ENCODE data around the gene EPS8. TPM values are rescaled to one million over a fixed set of nuclear protein-coding genes. Genes with fewer than 3 reads are reported as not detected.

Gene EPS8
- total RNA-seq, 1 experiment from 2014 or later, result 7.5 TPM

GRCh38 chr12:15580431-15580830, 208.8 kb downstream of the EPS8 start:
- H3K4me3 Mint-ChIP-seq, result no peak overlapping the region
- POLR2A ChIA-PET, result no interaction called here
- CTCF ChIA-PET, result no interaction called here
- peak overlapping the region; percentile 51; the same call in 1 of the 2 replicates for H3K27ac Mint-ChIP-seq
- H3K4me1 Mint-ChIP-seq, result peaks cover 14% of the 10 kb centered on the region
- ATAC-seq (no peak), DNase-seq (ENCODE audit: low spot score) (no peak)
- H3K9me3 Mint-ChIP-seq, result peaks cover 28% of the 10 kb centered on the region
- peaks cover 15% of the 10 kb centered on the region for H3K36me3 Mint-ChIP-seq
- H3K27me3 Mint-ChIP-seq (ENCODE audit: low read depth), result no peaks in the 10 kb centered on the region; the same call in 1 of the 2 replicates
- no peak for TF ChIP-seq RELA (CRISPR knock-in tag; IDR thresholded peaks at IDR 0.05; ENCODE audit: borderline replicate concordance)
- TF ChIP-seq, protein P1, sequence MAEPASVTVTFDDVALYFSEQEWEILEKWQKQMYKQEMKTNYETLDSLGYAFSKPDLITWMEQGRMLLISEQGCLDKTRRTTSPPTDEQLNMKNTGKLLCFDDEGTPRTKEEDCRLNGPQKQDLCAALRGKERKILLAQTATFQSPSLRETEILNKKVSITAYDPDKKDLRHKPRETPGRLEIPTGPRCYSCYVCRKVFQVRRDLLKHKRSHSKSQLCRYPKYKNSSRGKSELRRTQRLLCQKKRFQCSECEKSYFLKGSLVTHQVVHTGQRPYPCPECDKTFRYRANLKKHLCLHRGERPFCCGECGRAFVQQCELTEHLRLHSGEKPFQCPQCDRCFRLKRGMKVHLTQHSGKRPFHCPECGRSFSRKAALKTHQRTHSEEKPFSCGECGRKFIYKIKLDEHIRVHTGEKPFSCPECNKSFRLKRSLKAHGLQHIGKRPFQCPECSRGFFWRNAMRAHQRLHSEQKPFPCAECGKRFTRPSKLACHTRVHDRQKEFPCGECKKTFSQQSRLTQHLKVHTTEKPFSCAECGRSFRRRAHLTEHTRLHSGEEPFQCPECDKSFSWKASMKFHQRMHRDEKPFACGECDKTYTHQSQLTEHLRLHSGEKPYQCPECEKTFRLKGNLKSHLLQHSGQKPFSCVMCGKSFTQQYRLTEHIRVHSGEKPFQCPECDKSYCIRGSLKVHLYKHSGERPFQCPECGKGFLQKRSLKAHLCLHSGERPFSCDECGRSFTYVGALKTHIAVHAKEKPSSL (CRISPR knock-in tag; conservative IDR thresholded peaks at IDR 0.05), result no peak
- TF ChIP-seq SMAD3 (CRISPR knock-in tag; IDR thresholded peaks at IDR 0.05; ENCODE audit: borderline replicate concordance), result no peak
- TF ChIP-seq GRHL2 (CRISPR knock-in tag; IDR thresholded peaks at IDR 0.05; ENCODE audit: insufficient replicate concordance, severe bottlenecking), result no peak
- no peak for TF ChIP-seq CREM (CRISPR knock-in tag; IDR thresholded peaks at IDR 0.05)
- no peak for TF ChIP-seq HMGA2 (CRISPR knock-in tag; IDR thresholded peaks at IDR 0.05)
- no peak for TF ChIP-seq RORB (CRISPR knock-in tag; IDR thresholded peaks at IDR 0.05)
- TF ChIP-seq MYBL2 (CRISPR knock-in tag; IDR thresholded peaks at IDR 0.05), result no peak
- TF ChIP-seq EMX1 (CRISPR knock-in tag; IDR thresholded peaks at IDR 0.05), result no peak
- TF ChIP-seq ETV6 (CRISPR knock-in tag; IDR thresholded peaks at IDR 0.05), result no peak
- TF ChIP-seq, protein P2, sequence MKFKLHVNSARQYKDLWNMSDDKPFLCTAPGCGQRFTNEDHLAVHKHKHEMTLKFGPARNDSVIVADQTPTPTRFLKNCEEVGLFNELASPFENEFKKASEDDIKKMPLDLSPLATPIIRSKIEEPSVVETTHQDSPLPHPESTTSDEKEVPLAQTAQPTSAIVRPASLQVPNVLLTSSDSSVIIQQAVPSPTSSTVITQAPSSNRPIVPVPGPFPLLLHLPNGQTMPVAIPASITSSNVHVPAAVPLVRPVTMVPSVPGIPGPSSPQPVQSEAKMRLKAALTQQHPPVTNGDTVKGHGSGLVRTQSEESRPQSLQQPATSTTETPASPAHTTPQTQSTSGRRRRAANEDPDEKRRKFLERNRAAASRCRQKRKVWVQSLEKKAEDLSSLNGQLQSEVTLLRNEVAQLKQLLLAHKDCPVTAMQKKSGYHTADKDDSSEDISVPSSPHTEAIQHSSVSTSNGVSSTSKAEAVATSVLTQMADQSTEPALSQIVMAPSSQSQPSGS (CRISPR knock-in tag; IDR thresholded peaks at IDR 0.05; ENCODE audit: borderline replicate concordance, low read depth), result no peak
- TF ChIP-seq ZNF263 (CRISPR knock-in tag; IDR thresholded peaks at IDR 0.05; ENCODE audit: low read depth), result no peak

DNA sequence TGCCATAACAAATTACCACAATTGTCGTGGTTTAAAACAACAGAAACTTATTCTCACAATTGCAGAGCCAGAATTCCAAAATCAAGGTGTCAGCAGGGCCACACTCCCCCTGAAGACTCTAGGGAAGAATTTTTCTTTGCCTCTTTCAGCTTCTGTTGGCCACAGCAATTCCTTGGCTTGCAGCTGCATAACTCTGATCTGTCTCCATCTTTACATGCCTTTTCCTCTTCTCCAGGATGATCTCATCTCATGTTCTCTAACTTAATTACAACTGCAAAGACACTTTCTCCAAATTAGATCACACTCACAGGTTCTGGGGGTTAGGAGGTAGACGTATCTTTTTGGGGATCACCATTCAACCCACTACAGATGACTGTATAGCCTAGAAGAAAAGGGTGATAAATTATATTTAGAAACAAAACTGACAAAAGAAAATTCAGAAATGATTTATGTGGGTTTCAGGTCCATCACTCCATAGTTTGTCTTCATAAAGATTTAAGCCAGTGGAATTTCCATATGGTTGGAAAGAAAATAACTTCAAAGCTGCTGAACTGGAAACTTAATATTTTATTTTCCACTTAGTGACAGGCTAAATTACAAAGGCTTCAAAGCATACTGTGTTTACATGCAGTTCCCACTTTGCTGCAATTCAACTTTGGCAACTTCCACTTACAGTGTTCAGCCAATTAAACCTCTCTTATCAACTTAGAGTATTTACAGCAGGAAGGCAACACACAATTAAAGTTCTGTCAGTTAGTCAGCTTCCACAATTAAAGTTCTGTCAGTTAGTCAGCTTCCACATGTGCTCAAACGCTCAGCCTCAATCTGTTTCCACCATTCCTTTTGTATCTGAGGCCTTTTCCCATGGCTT, 213.3 kb downstream of the EPS8 start:
- DNase-seq (ENCODE audit: low spot score) (no peak), ATAC-seq (no peak)
- peaks cover 3% of the 10 kb centered on the region; the same call in 1 of the 2 replicates for H3K4me1 Mint-ChIP-seq
- POLR2A ChIA-PET, result no interaction called here
- CTCF ChIA-PET, result no interaction called here
- no peaks in the 10 kb centered on the region for H3K27me3 Mint-ChIP-seq (ENCODE audit: low read depth)
- peaks cover 3% of the 10 kb centered on the region; the same call in 1 of the 2 replicates for H3K36me3 Mint-ChIP-seq
- H3K9me3 Mint-ChIP-seq, result peaks cover 10% of the 10 kb centered on the region; the same call in 1 of the 2 replicates
- no peak overlapping the region for H3K4me3 Mint-ChIP-seq
- no peak overlapping the region for H3K27ac Mint-ChIP-seq
- TF ChIP-seq ZNF121 (CRISPR knock-in tag; IDR thresholded peaks at IDR 0.05) (no peak), NFYB (CRISPR knock-in tag; conservative IDR thresholded peaks at IDR 0.05; ENCODE audit: low read depth) (no peak), CBFB (CRISPR knock-in tag; IDR thresholded peaks at IDR 0.05; ENCODE audit: low read depth) (no peak), ZNF281 (CRISPR knock-in tag; IDR thresholded peaks at IDR 0.05) (no peak), KAT7 (CRISPR knock-in tag; IDR thresholded peaks at IDR 0.05; ENCODE audit: borderline replicate concordance) (no peak), STAT6 (CRISPR knock-in tag; conservative IDR thresholded peaks at IDR 0.05; ENCODE audit: low read depth) (no peak), E2F1 (CRISPR knock-in tag; IDR thresholded peaks at IDR 0.05) (no peak), FOXP1 (CRISPR knock-in tag; IDR thresholded peaks at IDR 0.05; ENCODE audit: borderline replicate concordance) (no peak), TP53 (CRISPR knock-in tag; IDR thresholded peaks at IDR 0.05) (no peak)
- TF ChIP-seq, protein P3, sequence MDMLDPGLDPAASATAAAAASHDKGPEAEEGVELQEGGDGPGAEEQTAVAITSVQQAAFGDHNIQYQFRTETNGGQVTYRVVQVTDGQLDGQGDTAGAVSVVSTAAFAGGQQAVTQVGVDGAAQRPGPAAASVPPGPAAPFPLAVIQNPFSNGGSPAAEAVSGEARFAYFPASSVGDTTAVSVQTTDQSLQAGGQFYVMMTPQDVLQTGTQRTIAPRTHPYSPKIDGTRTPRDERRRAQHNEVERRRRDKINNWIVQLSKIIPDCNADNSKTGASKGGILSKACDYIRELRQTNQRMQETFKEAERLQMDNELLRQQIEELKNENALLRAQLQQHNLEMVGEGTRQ (CRISPR knock-in tag; IDR thresholded peaks at IDR 0.05), result no peak
- TF ChIP-seq, protein P4, sequence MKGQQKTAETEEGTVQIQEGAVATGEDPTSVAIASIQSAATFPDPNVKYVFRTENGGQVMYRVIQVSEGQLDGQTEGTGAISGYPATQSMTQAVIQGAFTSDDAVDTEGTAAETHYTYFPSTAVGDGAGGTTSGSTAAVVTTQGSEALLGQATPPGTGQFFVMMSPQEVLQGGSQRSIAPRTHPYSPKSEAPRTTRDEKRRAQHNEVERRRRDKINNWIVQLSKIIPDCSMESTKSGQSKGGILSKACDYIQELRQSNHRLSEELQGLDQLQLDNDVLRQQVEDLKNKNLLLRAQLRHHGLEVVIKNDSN (CRISPR knock-in tag; IDR thresholded peaks at IDR 0.05), result no peak
